ENCODE data around the gene MCF2L2.
"Not testable (repeated sequence)": the region's sequence is repeated elsewhere in the genome, so short reads cannot be mapped to it uniquely, and the experiment has no call there.

Gene MCF2L2

GRCh38 chr3:183378008-183378407 is 50.4 kb downstream of the MCF2L2 start:
- CTCF ChIA-PET, result interaction anchor here (1.3 to 20.3 kb wide), 3 partner anchors 8 to 254 kb away, joined by 4 to 790 read pairs (median 202); no protein-coding TSS in a partner anchor
- no peak overlapping the region for H3K4me3 ChIP-seq (ENCODE audit: low read depth, low read length)
- no peak for TF ChIP-seq CTCF (IDR thresholded peaks at IDR 0.05; ENCODE audit: insufficient read depth, low read length, missing control alignments)
- POLR2A ChIA-PET, result no interaction called here
- no peak for DNase-seq (ENCODE audit: low read depth, low spot score)

- no peak overlapping the region for H3K4me3 ChIP-seq (ENCODE audit: low read depth, low read length)
- ChIA-PET CTCF (interaction anchor here (9.6 to 20.3 kb wide), 2 partner anchors 195 to 253 kb away, joined by 202 to 790 read pairs; no protein-coding TSS in a partner anchor), POLR2A (no interaction called here)
- TF ChIP-seq CTCF (IDR thresholded peaks at IDR 0.05; ENCODE audit: insufficient read depth, low read length, missing control alignments), result no peak
- DNase-seq (ENCODE audit: low read depth, low spot score), result no peak
These were observed 51.0 kb downstream of the MCF2L2 start for GRCh38 chr3:183377307-183377959.

- CTCF ChIA-PET, result interaction anchor here (4.2 to 20.3 kb wide), 2 partner anchors 9 to 193 kb away, joined by 32 to 790 read pairs; no protein-coding TSS in a partner anchor
- H3K4me3 ChIP-seq (ENCODE audit: low read depth, low read length), result no peak overlapping the region
- TF ChIP-seq CTCF (IDR thresholded peaks at IDR 0.05; ENCODE audit: insufficient read depth, low read length, missing control alignments), result no peak
- POLR2A ChIA-PET, result no interaction called here
- no peak for DNase-seq (ENCODE audit: low read depth, low spot score)
These were observed 52.6 kb downstream of the MCF2L2 start for GRCh38 chr3:183375787-183376186.

- ChIA-PET POLR2A (no interaction called here), CTCF (interaction anchor here (4.2 to 20.3 kb wide), 2 partner anchors 10 to 193 kb away, joined by 32 to 790 read pairs; no protein-coding TSS in a partner anchor)
- no peak for DNase-seq (ENCODE audit: low read depth, low spot score)
- H3K4me3 ChIP-seq (ENCODE audit: low read depth, low read length), result no peak overlapping the region
- TF ChIP-seq CTCF (IDR thresholded peaks at IDR 0.05; ENCODE audit: insufficient read depth, low read length, missing control alignments), result no peak
These were observed 53.1 kb downstream of the MCF2L2 start for GRCh38 chr3:183375337-183375736.

- POLR2A ChIA-PET, result no interaction called here
- no peak for DNase-seq (ENCODE audit: low read depth, low spot score)
- no peak for TF ChIP-seq CTCF (IDR thresholded peaks at IDR 0.05; ENCODE audit: insufficient read depth, low read length, missing control alignments)
- CTCF ChIA-PET, result interaction anchor here (0.8 to 20.3 kb wide), 4 partner anchors 9 to 190 kb away, joined by 3 to 790 read pairs (median 20); no protein-coding TSS in a partner anchor
- H3K4me3 ChIP-seq (ENCODE audit: low read depth, low read length), result no peak overlapping the region
These were observed 55.5 kb downstream of the MCF2L2 start for GRCh38 chr3:183372911-183373310.

GRCh38 chr3:183371600-183371968 is 56.8 kb downstream of the MCF2L2 start:
- H3K4me3 ChIP-seq (ENCODE audit: low read depth, low read length); DNase-seq (ENCODE audit: low read depth, low spot score); POLR2A ChIA-PET: not testable (repeated sequence)
- CTCF ChIA-PET, result interaction anchor here (4.2 to 20.3 kb wide), 2 partner anchors 13 to 189 kb away, joined by 32 to 790 read pairs; no protein-coding TSS in a partner anchor
